H9 (cell line): ENCODE data around the gene FAM149A. TPM values are rescaled to one million over a fixed set of nuclear protein-coding genes. Genes with fewer than 3 reads are reported as not detected.

Source experiments
- DNase-seq: peaks from one replicate; pipeline ENCODE4 v3.0.0-alpha.2; 2017
- H2AFZ ChIP-seq: one replicate; pipeline ENCODE4 v1.6.1; 2013; ENCODE audit warnings: mild to moderate bottlenecking, low read length, control low read depth, moderate library complexity
- H2AK5ac ChIP-seq: 2 replicates; pipeline ENCODE4 v1.6.1; 2013; ENCODE audit warnings: low read length, control low read depth, mixed read lengths; ENCODE audit not compliant: insufficient read length
- H2BK120ac ChIP-seq: one replicate; pipeline ENCODE4 v1.6.1; 2013; ENCODE audit warnings: low read depth, mild to moderate bottlenecking, low read length, control low read depth, inconsistent platforms; ENCODE audit not compliant: poor library complexity, severe bottlenecking
- H2BK12ac ChIP-seq: 2 replicates; pipeline ENCODE4 v1.6.1; 2013; ENCODE audit warnings: low read length, control low read depth, mixed read lengths, low read depth; ENCODE audit not compliant: insufficient read length
- H2BK15ac ChIP-seq: 2 replicates; pipeline ENCODE4 v1.6.1; 2013; ENCODE audit warnings: low read depth, low read length, control low read depth
- H2BK20ac ChIP-seq: one replicate; pipeline ENCODE4 v1.6.1; 2013; ENCODE audit warnings: low read depth, mild to moderate bottlenecking, low read length, control low read depth, inconsistent platforms; ENCODE audit not compliant: poor library complexity, severe bottlenecking
- H2BK5ac ChIP-seq: 2 replicates; pipeline ENCODE4 v1.6.1; 2013; ENCODE audit warnings: low read length, control low read depth, mixed read lengths; ENCODE audit not compliant: insufficient read length
- H3K14ac ChIP-seq: 2 replicates; pipeline ENCODE4 v1.6.1; 2013; ENCODE audit warnings: low read length, control low read depth; ENCODE audit not compliant: insufficient read depth
- H3K18ac ChIP-seq: 2 replicates; pipeline ENCODE4 v1.6.1; 2013; ENCODE audit warnings: low read depth, mild to moderate bottlenecking, mixed read lengths, low read length, control low read depth; ENCODE audit not compliant: insufficient read length
- H3K23ac ChIP-seq: 2 replicates; pipeline ENCODE4 v1.6.1; 2013; ENCODE audit warnings: low read length, control low read depth, mixed read lengths, low read depth; ENCODE audit not compliant: insufficient read length
- H3K23me2 ChIP-seq: 2 replicates; pipeline ENCODE4 v1.6.1; 2013; ENCODE audit warnings: low read depth, mild to moderate bottlenecking, mixed read lengths, low read length, control low read depth; ENCODE audit not compliant: insufficient read length, poor library complexity, severe bottlenecking
- H3K27ac ChIP-seq: 2 replicates; pipeline ENCODE4 v1.5.1; 2013; ENCODE audit warnings: low read length, control low read depth, mixed read lengths, low read depth; ENCODE audit not compliant: insufficient read length
- H3K27me3 ChIP-seq: 2 replicates; pipeline ENCODE4 v1.6.1; 2013; ENCODE audit warnings: low read length, control low read depth, inconsistent platforms; ENCODE audit not compliant: insufficient read depth
- H3K4ac ChIP-seq: 2 replicates; pipeline ENCODE4 v1.6.1; 2013; ENCODE audit warnings: low read depth, mild to moderate bottlenecking, control low read depth, inconsistent platforms, low read length, moderate library complexity
- H3K4me1 ChIP-seq: 2 replicates; pipeline ENCODE4 v1.6.1; 2013; ENCODE audit warnings: low read length, control low read depth, inconsistent platforms; ENCODE audit not compliant: insufficient read depth
- H3K4me2 ChIP-seq: 2 replicates; pipeline ENCODE4 v1.6.1; 2013; ENCODE audit warnings: low read length, control low read depth, mixed read lengths; ENCODE audit not compliant: insufficient read length, insufficient read depth
- H3K56ac ChIP-seq: 2 replicates; pipeline ENCODE4 v1.6.1; 2013; ENCODE audit warnings: low read depth, mild to moderate bottlenecking, mixed read lengths, low read length, control low read depth; ENCODE audit not compliant: insufficient read length
- H3K79me1 ChIP-seq: 2 replicates; pipeline ENCODE4 v1.6.1; 2013; ENCODE audit warnings: low read depth, mild to moderate bottlenecking, moderate library complexity, low read length, control low read depth, inconsistent platforms; ENCODE audit not compliant: insufficient read depth, poor library complexity, severe bottlenecking
- H3K79me2 ChIP-seq: 2 replicates; pipeline ENCODE4 v1.6.1; 2013; ENCODE audit warnings: low read length, control low read depth, inconsistent platforms; ENCODE audit not compliant: insufficient read depth
- H3K9ac ChIP-seq: 2 replicates; pipeline ENCODE4 v1.6.1; 2013; ENCODE audit warnings: low read length, control low read depth, mixed read lengths; ENCODE audit not compliant: insufficient read length; ENCODE audit errors: extremely low read depth
- H3K9me3 ChIP-seq: one replicate; pipeline ENCODE4 v1.6.1; 2013; ENCODE audit warnings: low read depth, low read length, inconsistent platforms; ENCODE audit not compliant: control insufficient read depth
- H3T11ph ChIP-seq: one replicate; pipeline ENCODE4 v1.6.1; 2013; ENCODE audit warnings: mild to moderate bottlenecking, low read length, control low read depth, inconsistent platforms
- H4K20me1 ChIP-seq: one replicate; pipeline ENCODE4 v1.6.1; 2013; ENCODE audit not compliant: control insufficient read depth, insufficient read length, insufficient read depth
- H4K5ac ChIP-seq: 2 replicates; pipeline ENCODE4 v1.6.1; 2013; ENCODE audit warnings: low read depth, mild to moderate bottlenecking, mixed read lengths, low read length, control low read depth; ENCODE audit not compliant: insufficient read length
- H4K8ac ChIP-seq: replicated peaks from 2 replicates; pipeline ENCODE4 v1.6.1; 2013; ENCODE audit warnings: low read length, control low read depth, mixed read lengths, low read depth; ENCODE audit not compliant: insufficient read length
- H4K91ac ChIP-seq: 2 replicates; pipeline ENCODE4 v1.6.1; 2013; ENCODE audit warnings: low read depth, mild to moderate bottlenecking, moderate library complexity, mixed read lengths, low read length, control low read depth; ENCODE audit not compliant: insufficient read length
- H3K27ac Mint-ChIP-seq, 3 experiments: 2 replicates in 2 of 3; 3 replicates in 1 of 3; pipeline ENCODE4 v1.8.0; 2020 to 2021; ENCODE audit warnings: mixed read lengths in 3 of 3, mild to moderate bottlenecking in 1 of 3, moderate library complexity in 1 of 3
- H3K27me3 Mint-ChIP-seq: 2 replicates; pipeline ENCODE4 v1.8.0; 2021; ENCODE audit warnings: low read depth, mild to moderate bottlenecking, moderate library complexity, mixed read lengths
- H3K36me3 Mint-ChIP-seq, 3 experiments: 2 replicates in 2 of 3; 3 replicates in 1 of 3; pipeline ENCODE4 v1.8.0; 2020 to 2021; ENCODE audit warnings: low read depth in 3 of 3, mixed read lengths in 3 of 3; ENCODE audit not compliant: insufficient read depth in 1 of 3
- H3K4me1 Mint-ChIP-seq, 2 experiments: 2 replicates each; pipeline ENCODE4 v1.8.0; 2020; ENCODE audit warnings: mixed read lengths in 2 of 2
- H3K4me3 Mint-ChIP-seq, 2 experiments: 2 replicates in 1 of 2; 3 replicates in 1 of 2; pipeline ENCODE4 v1.8.0; 2020 to 2021; ENCODE audit warnings: mild to moderate bottlenecking in 2 of 2, mixed read lengths in 2 of 2, moderate library complexity in 1 of 2
- H3K9me3 Mint-ChIP-seq, 2 experiments: 2 replicates in 1 of 2; 3 replicates in 1 of 2; pipeline ENCODE4 v1.8.0; 2020; ENCODE audit warnings: mild to moderate bottlenecking in 2 of 2, mixed read lengths in 2 of 2, moderate library complexity in 1 of 2
- WGBS: extraction: QIAGEN DNeasy Blood & Tissue Kit; methylation state at CpG from one replicate; pipeline ENCODE4 v1.1.7; 2013; ENCODE audit warnings: missing lambda C conversion rate, low lambda C conversion rate, mixed read lengths; ENCODE audit not compliant: insufficient read length; ENCODE audit errors: extremely low coverage; 5-methylcytosine and 5-hydroxymethylcytosine counted together
- total RNA-seq: library from RNA; stranded (reverse); gene quantifications from 2 replicates; pipeline ENCODE4 v1.2.1, GENCODE V29; 2021
- TF ChIP-seq, protein P1 (sequence below): fragments of 200-600 bp; sonication (generic); conservative IDR thresholded peaks from 3 replicates; pipeline ENCODE4 v1.8.0; 2021; ENCODE audit warnings: antibody characterized with exemption, mild to moderate bottlenecking

The FAM149A gene
- total RNA-seq, 1 experiment from 2014 or later: 5.9 TPM

DNA sequence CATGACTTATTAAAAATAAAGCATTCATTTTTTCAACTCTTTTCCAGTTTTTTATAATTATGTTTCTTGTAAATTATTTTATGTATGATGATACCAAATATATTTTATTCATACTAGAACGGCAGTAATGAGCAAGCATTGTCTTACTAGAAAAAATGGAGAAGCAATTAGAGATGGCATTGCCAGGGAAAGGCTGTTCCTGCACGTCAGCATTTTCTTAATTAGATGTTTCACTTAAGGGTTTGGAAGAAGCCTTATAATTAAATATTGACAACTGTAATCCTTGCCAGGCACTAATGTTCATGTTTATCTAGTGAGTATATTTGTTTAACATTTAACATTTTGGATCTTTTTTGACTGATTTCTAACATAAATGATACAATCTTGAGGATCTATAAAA, 16.6 kb downstream of the FAM149A start:
- H3K14ac ChIP-seq: no peak overlapping the region
- H3K9me3 Mint-ChIP-seq: no peaks in the 10 kb centered on the region; a peak in 2 of 5 replicates
- H3K27ac ChIP-seq: no peak overlapping the region

More for the DNA sequence above, 16.6 kb downstream of the FAM149A start:
- peaks cover 17% of the 10 kb centered on the region in 2 experiments for H3K4me1 Mint-ChIP-seq
- Histone ChIP-seq H3K23me2 (no peaks in the 10 kb centered on the region), H3K9me3 (no peaks in the 10 kb centered on the region), H3K4me2 (no peak overlapping the region), H4K5ac (no peak overlapping the region), H2BK15ac (no peak overlapping the region), H4K20me1 (no peaks in the 10 kb centered on the region), H3K4me1 (no peaks in the 10 kb centered on the region), H4K8ac (no peak overlapping the region), H2AK5ac (no peak overlapping the region), H3K56ac (no peak overlapping the region), H2AFZ (no peak overlapping the region), H3K79me1 (peaks cover 3% of the 10 kb centered on the region), H3K4ac (no peak overlapping the region), H2BK5ac (no peak overlapping the region), H3K9ac (no peak overlapping the region), H2BK12ac (no peak overlapping the region), H2BK120ac (no peak overlapping the region), H3K27me3 (no peaks in the 10 kb centered on the region), H3T11ph (no peak overlapping the region), H3K23ac (no peak overlapping the region), H4K91ac (no peak overlapping the region), H2BK20ac (no peak overlapping the region), H3K79me2 (no peaks in the 10 kb centered on the region), H3K18ac (no peak overlapping the region)
- H3K27me3 Mint-ChIP-seq: peaks cover 10% of the 10 kb centered on the region
- TF ChIP-seq, protein P1, sequence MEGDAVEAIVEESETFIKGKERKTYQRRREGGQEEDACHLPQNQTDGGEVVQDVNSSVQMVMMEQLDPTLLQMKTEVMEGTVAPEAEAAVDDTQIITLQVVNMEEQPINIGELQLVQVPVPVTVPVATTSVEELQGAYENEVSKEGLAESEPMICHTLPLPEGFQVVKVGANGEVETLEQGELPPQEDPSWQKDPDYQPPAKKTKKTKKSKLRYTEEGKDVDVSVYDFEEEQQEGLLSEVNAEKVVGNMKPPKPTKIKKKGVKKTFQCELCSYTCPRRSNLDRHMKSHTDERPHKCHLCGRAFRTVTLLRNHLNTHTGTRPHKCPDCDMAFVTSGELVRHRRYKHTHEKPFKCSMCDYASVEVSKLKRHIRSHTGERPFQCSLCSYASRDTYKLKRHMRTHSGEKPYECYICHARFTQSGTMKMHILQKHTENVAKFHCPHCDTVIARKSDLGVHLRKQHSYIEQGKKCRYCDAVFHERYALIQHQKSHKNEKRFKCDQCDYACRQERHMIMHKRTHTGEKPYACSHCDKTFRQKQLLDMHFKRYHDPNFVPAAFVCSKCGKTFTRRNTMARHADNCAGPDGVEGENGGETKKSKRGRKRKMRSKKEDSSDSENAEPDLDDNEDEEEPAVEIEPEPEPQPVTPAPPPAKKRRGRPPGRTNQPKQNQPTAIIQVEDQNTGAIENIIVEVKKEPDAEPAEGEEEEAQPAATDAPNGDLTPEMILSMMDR: no peak
- no peak for DNase-seq
- no CpG with 5 or more reads among the region's 2 CpGs for WGBS
- H3K36me3 Mint-ChIP-seq: peaks cover 0 to 3% (median 0%) of the 10 kb centered on the region in 3 experiments; a peak in 3 of 7 replicates
- no peak overlapping the region for H3K4me3 Mint-ChIP-seq
- no peak overlapping the region for H3K27ac Mint-ChIP-seq
